NCI-H82 treated with DMSO at 0.1 percent for 48 hours (cell line): ENCODE results near the gene EMC8.
"Not testable (repeated sequence)": the region's sequence is repeated elsewhere in the genome, so short reads cannot be mapped to it uniquely, and the experiment has no call there.

ENCODE experiments used
- DNase-seq: peaks from one replicate; lab custom pipeline; 2025; ENCODE audit not compliant: unreplicated experiment; lab: John Stamatoyannopoulos, UW

The EMC8 gene

DNA sequence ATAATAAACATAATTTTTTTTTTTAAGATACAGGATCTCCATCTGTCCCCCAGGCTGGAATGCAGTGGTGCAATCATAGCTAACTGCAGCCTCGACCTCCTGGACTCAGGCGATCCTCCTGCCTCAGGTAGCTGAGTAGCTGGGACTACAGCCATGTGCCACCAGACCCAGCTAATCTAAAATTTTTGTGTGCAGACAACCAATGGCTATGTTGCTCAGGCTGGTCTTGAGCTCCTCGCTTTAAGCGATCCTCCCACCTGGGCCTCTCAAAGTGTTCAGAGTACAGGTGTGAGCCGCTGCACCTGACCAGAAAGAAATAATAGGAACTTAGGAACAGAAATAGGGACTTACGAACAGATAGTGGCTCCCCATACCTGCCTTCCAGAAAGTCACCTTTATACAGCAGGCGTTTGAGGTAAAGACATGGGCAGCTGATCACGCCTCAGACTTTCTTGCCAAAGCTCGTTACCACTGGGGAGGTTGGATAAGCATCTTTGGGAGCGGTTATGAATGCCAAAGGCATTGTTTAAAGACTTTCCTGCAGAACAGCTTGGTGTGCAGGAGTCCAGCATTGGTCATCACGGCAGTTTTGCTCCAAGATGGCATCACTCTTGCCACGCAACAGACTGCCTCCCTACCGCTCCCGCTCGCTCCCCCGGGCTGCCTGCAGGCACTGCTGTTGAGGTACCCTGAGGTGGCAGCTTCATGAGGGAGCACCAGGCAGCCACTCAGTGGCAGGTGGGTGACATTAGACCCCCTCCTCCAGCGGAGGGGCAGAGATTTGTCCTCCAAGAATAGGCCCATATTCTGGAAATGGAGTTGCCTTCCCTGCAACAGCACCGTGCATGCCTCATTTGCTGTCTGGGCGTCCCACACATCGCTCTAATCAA lies 13.7 kb upstream of the EMC8 start:
- no peak for DNase-seq

DNA sequence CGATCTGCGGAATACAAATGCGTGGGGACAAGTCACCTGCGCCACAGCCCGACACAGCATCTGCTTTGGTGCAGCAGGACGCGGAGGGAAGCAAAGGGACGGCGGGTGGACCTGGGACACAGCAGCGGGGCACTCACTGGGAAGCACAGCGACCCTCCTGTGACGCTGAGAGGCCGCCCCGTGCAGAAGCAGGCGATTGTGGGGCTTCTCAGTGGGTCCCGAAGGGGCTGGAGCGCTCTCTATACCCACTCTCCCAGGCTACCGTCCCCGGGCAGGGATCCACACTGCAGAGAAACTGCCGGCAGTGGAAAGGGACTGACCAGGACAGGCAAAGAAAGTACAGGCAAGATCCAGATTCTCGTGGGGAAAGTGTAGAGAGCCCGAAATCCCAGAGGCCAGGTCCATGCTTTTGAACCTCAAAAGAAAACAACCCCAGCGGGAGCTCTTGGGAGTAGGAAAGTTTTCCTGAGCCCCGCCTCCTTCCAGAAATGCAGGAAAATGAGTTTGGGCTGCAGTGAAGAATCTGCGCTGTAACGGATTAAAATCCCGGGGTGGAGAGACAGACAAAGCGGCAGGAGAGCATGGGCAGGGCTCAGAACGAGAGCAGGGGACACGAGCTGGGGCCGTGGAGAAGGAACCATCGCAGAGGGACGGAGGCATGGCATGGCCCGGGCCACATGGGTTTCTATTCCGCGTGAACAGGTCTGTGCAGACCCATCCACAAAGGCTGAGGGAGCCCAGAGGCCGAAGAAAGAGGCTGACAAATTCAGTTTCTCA lies 12.9 kb upstream of the EMC8 start:
- no peak for DNase-seq

DNA sequence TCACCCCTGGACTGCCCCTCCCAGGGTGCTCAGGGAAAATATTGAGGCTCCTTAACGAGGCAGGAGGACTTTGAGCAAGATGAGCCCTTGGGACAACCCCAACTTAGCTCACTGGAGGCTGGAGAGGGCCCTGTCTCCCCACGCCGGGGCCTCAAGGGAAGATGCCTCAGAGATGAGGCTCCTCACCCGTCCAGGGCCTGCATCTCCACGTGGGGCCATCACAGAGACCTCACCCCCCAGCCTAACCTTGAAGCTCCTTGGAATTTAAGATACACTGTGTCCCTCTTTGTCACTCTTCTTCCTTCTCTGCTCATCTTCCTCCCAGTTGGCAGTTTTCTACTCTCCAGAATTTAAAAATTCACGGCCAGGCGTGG lies 11.4 kb upstream of the EMC8 start:
- DNase-seq: no peak

DNA sequence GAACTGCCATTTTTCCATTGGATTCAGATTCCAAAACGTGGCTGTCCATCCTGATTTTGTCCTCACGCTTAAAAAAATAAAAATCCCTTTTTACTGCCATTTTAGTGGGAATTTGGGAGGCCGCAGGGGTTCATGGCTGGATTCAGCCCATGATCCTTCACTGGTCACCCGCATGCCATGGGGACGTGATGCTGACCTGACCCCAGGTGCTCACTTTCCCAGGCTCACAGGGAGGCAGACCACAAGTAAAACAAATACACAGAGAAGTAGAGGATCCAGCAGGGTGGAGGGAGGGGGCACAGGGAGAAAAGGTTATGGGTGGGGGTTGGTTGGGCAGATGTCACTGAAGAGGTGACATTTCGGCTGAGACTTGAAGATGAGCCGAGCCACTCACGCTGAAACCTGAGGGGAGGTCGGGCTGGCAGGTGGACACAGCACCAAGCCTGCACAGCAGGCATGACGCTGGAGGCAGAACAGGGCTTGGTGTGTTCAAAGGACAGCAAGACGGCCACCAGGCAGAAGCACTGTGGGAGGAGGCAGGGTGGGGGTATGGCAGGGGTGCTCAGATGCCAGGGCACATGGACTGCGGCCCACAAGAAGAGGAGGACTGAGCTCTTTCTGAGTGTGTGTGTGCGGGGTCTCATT lies 10.9 kb upstream of the EMC8 start:
- no peak for DNase-seq

DNA sequence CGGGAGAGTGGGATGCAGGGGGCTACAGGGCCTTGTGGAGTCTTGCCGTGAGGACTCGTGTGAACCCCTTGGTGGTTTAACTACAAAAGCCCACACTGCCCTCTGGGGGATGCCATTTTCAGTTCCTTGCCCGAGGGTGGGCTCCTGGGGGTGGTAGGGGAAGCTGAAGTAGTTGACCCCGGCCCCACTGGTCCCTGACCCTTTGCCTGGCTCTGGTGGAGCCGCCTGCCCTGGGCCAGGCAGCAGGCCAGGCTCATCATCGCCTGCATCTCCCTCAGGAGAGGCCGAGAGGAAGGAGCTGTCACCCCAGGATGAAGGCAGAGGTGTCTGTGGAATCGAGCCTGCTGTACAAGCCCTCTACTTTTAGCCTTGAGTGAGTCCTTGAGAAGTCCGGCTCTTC lies 10.3 kb upstream of the EMC8 start:
- DNase-seq: no peak

DNA sequence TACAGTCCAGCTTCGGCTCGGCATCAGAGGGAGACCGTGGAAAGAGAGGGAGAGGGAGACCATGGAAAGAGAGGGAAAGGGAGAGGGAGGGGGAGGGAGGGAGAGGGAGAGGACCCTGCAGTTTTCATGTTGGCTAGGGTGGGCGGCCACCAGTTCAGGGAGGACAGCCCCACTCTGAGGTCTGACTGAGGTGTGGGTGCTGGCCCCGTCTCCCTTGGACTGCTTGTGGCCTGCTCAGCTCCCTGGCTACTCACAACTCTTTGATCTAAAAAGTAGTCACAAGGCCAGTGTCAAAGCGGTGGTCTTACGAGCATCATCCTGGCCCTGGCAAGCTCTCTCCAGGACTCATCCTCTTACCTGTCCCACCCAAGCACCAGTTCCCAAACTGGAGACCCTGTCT lies 9.6 kb upstream of the EMC8 start:
- no peak for DNase-seq

DNA sequence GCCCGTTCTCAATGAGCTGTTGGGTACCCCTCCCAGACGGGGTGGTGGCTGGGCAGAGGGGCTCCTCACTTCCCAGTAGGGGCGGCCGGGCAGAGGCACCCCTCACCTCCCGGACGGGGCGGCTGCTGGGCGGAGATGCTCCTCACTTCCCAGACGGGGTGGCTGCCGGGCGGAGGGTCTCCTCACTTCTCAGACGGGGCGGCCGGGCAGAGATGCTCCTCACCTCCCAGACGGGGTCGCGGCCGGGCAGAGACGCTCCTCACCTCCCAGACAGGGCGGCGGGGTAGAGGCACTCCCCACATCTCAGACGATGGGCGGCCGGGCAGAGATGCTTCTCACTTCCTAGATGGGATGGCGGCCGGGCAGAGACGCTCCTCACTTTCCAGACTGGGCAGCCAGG lies 8.8 kb upstream of the EMC8 start:
- DNase-seq: not testable (repeated sequence)

DNA sequence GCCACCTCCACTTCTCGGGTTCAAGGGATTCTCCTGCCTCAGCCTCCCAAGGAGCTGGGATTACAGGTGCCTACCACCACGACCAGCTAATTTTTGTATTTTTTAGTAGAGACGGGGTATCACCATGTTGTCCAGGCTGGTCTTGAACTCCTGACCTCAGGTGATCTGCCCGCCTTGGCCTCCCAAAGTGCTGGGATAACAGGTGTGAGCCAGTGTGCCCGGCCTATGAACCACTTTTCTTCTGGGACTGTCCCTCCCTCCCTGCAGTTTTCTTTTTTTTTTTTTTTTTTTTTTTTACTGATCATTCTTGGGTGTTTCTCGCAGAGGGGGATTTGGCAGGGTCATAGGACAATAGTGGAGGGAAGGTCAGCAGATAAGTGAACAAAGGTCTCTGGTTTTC lies 8.0 kb upstream of the EMC8 start:
- DNase-seq: not testable (repeated sequence)

DNA sequence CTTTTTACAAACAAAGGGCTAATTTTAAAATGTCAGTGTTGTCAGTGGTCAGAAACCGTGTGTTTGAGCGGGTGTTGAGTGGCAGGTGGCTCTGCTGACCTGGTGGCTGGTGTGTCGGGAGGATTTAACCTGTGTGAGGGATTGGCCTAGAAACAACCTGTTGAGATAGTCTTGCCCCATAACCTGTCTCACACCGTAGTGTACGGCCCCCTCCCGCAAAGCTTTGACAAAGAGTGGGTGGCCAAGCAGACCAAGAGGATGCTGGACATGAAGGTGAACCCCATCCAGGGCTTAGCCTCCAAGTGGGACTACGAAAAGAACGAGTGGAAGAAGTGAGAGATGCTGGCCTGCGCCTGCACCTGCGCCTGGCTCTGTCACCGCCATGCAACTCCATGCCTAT lies 7.2 kb upstream of the EMC8 start:
- no peak for DNase-seq

DNA sequence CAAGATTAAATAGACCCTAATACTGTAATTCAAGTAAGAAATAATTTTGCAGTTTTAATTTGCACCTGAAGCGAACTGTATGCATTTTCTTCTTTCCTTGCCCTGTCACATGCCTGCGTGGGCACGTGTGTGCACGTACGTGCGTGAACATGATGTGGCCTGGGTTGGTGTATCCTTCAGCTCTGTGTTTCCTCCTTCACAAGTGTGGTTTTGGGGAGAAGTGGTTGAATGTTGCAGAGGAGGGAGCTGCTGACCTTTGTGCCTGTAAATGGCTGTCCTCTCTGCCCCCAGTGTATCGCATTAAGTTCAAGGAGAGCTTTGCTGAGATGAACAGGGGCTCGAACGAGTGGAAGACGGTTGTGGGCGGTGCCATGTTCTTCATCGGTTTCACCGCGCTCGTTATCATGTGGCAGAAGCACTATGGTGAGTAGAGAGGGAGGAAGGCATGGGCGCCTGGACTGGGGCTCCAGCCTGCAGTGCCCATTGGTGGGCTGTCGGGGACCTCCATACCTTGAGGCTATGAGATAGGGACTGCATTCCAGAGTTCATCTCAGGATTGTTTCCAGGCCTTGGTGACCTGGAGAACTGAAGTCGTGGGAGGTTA lies 6.2 kb upstream of the EMC8 start:
- no peak for DNase-seq

DNA sequence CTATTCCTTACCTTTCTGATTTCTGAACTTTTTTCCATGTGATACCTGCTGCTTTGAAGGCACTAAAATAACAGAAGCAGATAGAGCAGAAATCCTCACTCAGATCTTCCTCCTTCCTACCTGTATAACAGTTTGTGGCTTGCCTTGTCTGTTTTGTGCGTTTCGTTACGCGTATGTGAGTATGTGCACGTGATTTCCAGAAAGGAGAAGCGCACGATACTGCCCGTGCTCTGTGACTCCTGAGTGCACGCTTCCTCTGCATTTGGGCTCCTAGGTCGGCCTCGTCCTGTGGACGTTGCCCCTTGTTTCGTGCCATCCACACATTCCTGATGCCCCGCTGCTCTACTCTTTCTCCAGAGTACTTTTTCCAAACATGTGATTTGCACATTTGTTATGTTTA lies 4.2 kb upstream of the EMC8 start:
- no peak for DNase-seq

DNA sequence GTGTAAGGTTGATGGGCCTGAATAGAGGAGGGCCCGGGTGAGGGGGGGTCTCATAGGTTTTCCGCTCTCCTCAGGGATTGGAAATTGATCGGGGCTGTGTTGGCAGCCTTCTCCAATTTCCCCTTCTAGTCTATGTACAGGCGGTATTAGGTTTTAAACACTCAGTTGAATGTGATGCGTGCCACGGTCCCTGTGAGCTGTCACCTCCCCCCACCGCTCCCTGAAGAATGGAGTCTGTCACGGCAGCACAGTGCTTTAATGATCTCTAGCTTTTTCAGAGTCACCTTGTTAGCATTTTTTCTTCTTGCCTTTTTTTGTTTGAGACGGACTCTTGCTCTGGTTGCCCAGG lies 951 bp upstream of the EMC8 start:
- DNase-seq: no peak

DNA sequence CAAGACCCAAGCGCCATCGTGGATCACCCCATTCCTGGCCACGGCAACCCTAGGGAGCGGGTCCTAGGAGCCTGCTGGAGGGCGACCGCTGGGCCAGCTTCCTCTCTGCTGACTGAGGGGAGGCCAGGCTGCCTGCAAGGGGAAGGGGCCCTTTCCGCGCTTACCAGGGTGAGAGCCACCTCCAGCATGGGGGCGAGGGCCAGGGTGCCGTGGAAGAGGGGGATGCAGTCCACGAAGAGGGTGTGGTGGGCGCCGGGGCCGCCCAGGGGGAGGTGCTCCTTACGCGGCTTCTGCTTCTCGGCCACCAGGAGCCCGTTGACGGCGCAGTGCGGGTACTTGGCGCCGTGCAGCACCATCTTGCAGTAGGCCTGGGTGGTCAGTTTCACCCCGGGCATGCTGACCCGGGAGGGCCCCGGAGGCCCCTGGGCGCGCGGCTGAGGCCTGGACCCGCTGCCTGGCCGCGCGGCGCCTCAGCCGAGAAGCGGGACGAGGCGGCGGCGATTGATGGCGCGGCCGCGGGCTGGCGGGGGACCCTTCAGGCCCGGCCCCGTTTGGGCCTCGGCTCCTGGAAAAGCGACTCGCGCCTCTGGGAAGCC lies 345 bp downstream of the EMC8 start:
- DNase-seq: no peak

DNA sequence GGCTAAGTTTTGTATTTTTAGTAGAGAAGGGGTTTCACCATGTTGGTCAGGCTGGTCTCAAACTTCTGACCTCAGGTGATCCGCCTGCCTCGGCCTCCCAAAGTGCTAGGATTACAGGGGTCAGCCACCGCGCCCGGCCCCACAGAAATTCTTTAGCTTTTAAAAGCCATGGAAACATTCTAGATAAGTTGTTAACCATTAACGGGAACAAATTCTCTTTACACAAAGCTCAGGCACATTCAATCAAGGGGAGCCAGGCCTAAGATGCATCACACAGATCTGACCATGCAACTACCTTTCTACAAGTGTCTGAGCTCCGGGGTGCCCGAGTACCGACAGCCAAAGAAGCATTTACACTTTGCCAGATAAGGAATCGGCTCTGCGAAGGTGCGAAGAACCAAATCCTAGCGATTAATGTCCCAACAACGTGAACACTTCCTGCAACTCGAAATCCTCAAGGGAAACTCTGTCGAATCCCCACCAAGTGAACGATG lies 1.0 kb downstream of the EMC8 start:
- no peak for DNase-seq

DNA sequence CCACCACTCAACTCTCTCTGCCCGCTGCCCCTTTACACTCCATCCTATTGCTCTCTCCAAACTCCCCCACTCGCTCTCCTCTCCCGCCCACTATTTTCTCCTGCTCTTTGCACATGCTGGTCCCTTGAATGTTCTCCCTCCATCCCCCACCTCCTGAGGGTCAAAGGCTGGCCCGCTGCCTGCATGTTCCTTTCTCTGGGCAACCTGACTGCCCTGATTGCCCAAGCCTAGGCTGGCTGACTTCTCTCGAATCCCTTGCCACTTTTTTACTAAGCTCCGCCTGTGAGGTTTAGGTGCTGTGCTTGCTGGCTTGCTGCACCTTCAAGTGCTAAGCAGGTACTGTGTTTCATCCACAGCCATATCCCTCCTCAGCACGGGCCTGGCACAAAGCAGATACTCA lies 2.7 kb downstream of the EMC8 start:
- no peak for DNase-seq

DNA sequence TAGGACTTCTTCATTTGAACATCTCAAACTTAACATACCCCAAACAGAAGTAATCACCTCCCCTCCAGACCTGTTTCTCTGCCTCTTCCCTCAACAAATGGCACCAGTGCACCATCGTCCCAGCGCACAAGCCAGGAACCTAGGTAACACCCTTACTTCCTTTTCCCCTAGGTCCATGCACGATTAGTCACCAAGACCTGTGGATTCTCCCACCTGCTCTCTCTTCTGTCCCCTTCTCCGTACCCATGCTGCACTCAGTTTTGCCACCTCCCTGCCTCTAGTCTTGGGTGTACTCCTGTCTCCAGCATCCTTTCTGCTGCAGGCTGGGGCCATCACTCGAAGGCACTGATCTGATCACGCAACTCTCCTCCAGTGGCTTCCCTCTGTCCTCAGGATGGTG lies 3.2 kb downstream of the EMC8 start:
- no peak for DNase-seq

DNA sequence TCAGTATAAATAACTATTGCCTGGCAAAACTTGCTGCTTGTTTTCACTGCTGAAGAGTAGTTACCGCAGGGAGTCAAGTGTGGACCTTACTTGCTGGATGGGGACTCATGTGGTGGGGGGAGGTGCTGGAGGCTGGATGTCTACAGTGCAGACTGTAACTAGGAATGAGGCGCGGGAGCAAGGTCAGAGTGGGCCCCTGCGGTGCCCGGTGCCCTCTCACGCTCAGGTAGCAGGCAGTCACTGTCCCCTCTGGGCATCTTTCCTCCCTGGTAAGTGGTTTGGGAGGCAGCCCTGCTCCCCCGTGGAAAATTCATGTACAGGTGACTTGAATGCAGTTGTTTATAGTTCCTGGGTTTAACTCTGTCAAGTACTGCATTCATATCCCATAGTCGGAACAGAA lies 4.6 kb downstream of the EMC8 start:
- no peak for DNase-seq

DNA sequence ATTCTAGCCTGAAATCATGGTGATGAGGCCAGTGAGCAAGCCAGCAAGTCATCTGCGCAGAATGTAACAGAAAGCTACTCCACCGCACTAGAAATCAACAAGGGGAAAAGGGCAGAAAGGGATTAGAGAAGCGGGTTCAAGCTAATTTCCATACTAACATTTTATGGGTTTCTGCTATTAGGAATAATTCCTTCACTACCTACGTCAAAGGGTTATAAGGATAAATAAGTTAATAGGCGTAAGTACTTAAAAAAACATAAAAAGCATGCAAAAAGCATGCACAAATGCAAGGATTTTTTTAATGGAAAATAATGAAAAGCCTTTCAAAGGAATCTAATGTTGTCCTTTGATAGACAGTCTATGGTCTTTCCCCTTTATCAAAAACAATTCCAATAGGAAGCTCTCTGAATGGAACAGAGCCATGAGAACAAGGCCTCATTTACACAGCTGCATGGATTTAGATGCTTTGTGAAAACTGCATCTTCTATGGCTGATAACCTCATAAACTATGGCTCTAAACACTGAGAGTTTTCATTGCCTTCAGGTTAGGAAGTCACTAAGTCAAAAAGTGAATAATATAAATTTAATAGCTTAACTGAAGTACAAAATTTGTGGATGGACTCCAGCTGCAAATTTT lies 5.6 kb downstream of the EMC8 start:
- DNase-seq: no peak

DNA sequence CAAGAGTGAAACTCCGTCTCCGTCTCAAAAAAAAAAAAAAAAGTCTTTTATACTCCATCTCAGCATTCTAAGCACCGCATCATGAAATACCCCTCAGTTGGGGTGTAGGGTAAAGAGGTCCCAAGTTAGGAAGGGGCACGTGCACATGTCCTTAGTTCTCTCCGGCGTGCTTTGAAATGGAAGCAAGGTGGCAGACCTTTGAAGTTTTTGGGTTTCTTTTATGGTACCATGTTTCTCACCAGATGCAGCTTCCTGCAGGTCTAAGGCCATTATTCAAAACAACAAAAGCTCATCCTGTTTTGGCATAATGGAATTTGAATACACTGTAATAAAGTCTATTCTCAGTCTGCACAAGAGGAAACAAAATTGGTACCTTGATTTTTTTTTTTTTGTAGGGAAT lies 9.6 kb downstream of the EMC8 start:
- DNase-seq: no peak

DNA sequence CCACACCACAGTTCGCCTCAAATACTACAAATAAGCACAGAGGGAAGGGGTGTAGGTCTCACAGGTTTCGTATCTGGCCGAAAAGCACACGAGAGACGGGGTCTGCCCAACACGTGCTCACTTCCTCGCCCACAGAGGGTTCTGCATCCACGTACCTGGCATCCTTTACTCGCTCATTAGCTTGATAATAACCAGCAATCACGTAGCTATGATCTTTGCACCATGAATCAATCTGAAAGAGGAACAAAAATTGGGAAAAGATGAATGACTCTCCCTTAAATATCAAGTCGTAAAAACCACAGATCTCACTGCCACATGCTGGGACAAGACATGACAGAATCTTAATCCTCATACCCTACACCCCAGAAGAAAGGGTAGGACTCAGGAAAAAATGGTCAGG lies 10.5 kb downstream of the EMC8 start:
- DNase-seq: no peak

DNA sequence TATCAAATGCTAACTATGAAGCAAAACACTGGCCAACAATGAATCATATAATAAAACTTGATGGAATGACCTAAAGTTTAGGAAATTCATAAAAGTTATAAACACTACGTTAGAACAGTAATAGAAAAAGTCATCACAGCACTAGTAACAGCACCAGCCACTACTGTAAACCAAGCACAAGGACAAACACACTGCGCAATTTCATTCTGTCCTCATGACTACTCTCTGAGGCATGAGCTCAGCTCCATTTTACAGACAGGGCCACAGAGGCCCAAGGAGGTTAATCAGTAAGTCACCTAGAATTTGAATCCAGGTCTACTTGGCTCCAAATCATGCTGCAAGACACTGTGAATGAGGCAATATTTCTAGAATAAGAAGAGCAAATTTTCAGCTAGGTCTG lies 13.4 kb downstream of the EMC8 start:
- DNase-seq: no peak
